UCSD-AML1 (cell line): ENCODE measurements around the gene SRGAP1.
"Not testable (repeated sequence)": the region's sequence is repeated elsewhere in the genome, so short reads cannot be mapped to it uniquely, and the experiment has no call there.

Experiments
- DNase-seq: peaks from one replicate; lab custom pipeline; 2025; ENCODE audit not compliant: unreplicated experiment; lab: John Stamatoyannopoulos, UW

The SRGAP1 gene

GRCh38 chr12:64103825-64104740, 259.6 kb downstream of the SRGAP1 start:
- no peak for DNase-seq

DNA sequence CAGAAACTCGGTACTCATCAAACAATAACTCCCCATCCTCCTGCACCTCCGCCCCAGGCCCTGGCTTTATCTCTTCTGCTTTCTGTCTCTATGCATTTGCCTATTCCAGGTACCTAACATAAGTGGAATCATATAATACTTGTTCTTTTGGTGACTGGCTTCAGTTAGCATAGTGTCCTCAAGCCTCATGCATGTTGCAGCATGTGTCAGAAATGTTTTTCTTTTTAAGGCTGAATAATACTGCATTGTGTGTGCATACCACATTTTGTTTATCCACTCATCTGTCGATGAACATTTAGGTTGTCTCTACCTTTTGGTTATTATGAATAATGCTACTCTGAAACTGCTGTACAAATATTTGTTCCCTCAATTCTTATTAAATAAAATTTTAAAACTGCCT, 260.5 kb downstream of the SRGAP1 start:
- DNase-seq = no peak

GRCh38 chr12:64107776-64108175, 263.3 kb downstream of the SRGAP1 start:
- no peak for DNase-seq

GRCh38 chr12:64109706-64110105, 265.2 kb downstream of the SRGAP1 start:
- no peak for DNase-seq

- DNase-seq = no peak
Measured at GRCh38 chr12:64110864-64111263, 266.4 kb downstream of the SRGAP1 start.

- no peak for DNase-seq
Measured at GRCh38 chr12:64116969-64117368, 272.5 kb downstream of the SRGAP1 start.

- no peak for DNase-seq
Measured at GRCh38 chr12:64120568-64120967, 276.1 kb downstream of the SRGAP1 start.

GRCh38 chr12:64121086-64121485, 276.6 kb downstream of the SRGAP1 start:
- DNase-seq = not testable (repeated sequence)

GRCh38 chr12:64122154-64122553, 277.7 kb downstream of the SRGAP1 start:
- DNase-seq = no peak

DNA sequence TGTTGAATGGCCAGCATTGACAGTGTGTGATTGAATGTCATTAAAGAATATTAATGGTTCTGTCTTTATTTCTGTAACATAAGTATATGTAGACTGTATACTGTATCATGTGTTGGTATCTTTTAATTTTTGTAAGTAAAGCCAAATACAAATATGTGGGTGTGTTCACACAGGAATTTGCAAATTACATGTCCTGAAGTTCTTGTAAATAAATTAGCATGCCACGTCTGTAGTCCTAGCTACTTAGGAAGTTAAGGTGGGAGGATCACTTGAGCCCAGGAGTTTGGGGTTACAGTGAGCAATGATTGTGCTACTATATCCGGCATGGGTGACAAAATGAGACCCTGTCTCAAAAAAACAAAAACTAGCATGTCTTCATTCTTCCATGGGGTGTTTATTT, 278.5 kb downstream of the SRGAP1 start:
- no peak for DNase-seq

DNA sequence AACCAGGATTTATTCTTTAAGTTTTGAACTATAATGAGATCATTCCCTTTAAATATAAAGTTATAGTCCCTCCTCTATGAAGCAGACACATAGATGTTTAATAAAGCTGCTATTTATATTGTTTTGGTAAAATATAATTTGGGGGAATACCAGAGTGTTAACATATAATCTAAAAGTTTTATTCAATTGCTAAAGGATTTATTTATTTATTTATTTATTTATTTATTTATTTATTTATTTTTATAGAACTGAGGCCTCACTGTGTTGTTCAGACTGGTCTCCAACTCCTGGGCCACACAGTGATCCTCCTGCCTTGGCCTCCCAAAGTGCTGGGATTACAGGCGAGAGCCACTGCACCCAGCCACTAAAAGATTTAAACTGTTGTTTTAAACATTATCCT, 278.9 kb downstream of the SRGAP1 start:
- DNase-seq = no peak

DNA sequence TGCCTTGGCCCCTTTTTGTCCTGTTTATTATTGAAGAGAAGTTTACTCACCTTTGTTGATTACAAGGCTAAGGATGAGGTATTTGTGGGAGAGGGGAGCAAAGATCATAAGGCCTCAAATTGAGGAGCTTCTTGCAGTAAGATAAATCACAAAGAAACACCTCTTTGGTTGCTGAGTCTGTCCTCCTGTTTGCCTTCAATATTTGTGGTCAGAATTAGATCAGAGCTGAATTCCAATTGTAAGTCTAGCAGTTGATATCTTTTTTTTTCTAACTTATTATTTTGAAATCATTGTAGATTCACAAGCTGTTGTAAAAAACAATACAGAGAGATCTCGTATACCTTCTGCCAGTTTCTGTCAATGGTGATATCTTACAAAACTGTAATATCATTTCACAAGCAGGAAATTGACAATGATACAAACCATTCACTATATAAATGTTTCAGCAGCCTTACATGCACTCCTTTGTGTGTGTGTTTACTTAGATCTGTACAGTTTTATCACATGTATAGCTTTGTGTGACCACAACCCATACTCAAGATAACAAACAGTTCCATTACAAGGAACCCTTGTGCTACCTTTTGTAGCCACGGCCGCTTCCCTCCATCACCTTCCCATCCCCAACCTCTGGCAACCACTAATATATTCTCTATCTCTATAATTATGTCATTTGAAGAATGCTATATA, 280.2 kb downstream of the SRGAP1 start:
- no peak for DNase-seq

- DNase-seq = no peak
Measured at GRCh38 chr12:64125913-64126312, 281.4 kb downstream of the SRGAP1 start.

DNA sequence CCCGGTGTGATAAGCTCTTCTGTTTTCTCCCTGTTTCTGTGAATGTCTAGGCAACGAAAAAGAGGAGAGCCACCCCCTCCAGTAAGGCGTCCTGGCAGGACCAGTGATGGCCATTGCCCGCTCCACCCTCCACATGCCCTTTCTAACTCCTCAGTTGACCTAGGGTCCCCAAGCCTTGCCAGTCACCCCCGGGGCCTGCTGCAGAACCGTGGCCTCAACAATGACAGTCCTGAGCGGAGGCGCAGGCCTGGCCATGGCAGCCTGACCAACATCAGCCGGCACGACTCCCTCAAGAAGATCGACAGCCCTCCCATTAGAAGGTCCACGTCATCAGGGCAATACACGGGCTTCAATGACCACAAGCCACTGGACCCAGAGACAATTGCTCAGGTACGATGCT, 283.3 kb downstream of the SRGAP1 start:
- no peak for DNase-seq

GRCh38 chr12:64128366-64128765, 283.9 kb downstream of the SRGAP1 start:
- no peak for DNase-seq

DNA sequence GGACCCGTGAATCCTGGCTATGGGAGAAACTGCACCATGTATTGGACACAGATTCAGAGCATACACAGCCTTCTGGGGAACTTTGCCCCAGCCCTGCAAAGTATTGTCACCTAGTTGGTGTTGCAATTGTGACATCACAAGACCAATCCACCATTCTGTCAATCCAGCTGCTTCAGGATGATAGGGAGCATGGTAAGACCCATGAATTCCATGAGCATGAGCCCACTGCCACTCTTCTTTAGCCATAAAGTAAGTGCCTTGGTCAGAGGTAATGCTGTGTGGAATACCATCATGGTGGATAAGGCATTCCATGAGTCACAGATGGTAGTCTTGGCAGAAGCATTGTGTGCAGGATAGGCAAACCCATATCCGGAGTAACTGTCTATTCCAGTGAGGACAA, 286.0 kb downstream of the SRGAP1 start:
- not testable (repeated sequence) for DNase-seq

DNA sequence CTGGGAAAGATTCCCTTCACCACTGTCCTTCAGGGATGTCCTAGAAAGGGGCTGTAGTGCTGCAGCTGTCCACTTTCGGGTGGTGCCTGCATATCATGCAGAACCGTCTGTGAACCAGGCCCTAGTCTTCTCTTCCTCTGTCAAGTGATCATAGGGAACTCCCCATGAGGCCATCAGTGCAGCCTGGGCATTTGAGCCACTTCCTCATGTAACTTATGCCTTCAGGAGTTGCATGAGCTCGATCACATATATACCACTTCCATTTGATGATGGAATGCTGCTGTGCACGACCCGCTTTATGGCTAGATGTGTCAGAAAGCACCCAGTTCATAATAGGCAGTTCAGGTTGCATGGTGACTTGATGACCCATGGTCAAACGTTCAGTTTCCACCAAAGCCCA, 287.0 kb downstream of the SRGAP1 start:
- DNase-seq = not testable (repeated sequence)

GRCh38 chr12:64132672-64133071, 288.2 kb downstream of the SRGAP1 start:
- not testable (repeated sequence) for DNase-seq

GRCh38 chr12:64137117-64137516, 292.6 kb downstream of the SRGAP1 start:
- no peak for DNase-seq

DNA sequence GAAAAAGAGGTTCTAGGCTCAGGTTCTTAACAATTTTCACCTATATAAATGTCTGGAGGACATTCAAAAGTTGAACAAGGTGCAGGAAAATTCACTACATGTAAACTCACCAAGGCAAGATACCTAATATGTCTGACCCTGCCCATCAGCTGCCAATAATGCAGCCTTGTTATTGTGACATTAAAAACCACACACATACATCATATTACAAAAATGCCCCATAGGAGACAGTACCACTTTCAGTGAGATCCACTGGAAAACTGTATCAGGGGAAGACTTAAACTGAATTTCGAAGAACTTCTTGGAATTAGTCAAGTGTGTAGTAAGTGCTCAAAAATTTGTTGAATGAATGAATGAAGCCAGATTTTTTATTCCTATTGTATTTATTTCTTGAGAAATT, 294.5 kb downstream of the SRGAP1 start:
- DNase-seq = no peak

DNA sequence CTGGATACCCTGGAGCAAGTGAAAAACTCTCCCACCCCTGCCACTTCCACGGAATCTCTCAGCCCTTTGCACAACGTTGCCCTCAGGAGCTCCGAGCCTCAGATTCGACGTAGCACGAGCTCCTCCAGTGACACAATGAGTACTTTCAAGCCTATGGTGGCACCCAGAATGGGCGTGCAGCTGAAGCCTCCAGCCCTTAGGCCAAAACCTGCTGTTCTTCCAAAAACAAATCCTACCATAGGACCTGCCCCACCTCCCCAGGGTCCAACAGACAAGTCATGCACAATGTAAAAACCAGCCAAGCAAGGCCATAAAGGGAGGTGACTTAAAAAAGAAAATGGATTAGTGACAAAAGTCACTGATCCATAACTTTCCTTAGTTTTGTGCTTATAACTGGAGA, 297.9 kb downstream of the SRGAP1 start:
- DNase-seq = no peak

GRCh38 chr12:64142784-64143183, 298.3 kb downstream of the SRGAP1 start:
- no peak for DNase-seq
